ENCODE results near the gene NEURL4.

NEURL4 gene

GRCh38 chr17:7308625-7309433, 20.3 kb downstream of the NEURL4 start:
- in situ Hi-C loops (cut with MboI; ENCODE audit: low sequenced_read_pairs): no loop called here

- in situ Hi-C loops (cut with MboI; ENCODE audit: low sequenced_read_pairs): no loop called here
These were observed 21.2 kb downstream of the NEURL4 start for GRCh38 chr17:7307686-7308624.

GRCh38 chr17:7306911-7307685, 22.0 kb downstream of the NEURL4 start, which contains the start of gene EIF5A:
TSS of gene EIF5A (plus strand) at chr17:7307628. CDS start at chr17:7309636, 2,008 bp downstream.
- in situ Hi-C loops (cut with MboI; ENCODE audit: low sequenced_read_pairs): no loop called here

- in situ Hi-C loops (cut with MboI; ENCODE audit: low sequenced_read_pairs): no loop called here
These were observed 25.0 kb downstream of the NEURL4 start for GRCh38 chr17:7304179-7304578.

GRCh38 chr17:7296189-7296861, 32.8 kb downstream of the NEURL4 start:
- in situ Hi-C loops (cut with MboI; ENCODE audit: low sequenced_read_pairs): no loop called here

GRCh38 chr17:7295230-7296180, 33.6 kb downstream of the NEURL4 start:
- in situ Hi-C loops (cut with MboI; ENCODE audit: low sequenced_read_pairs): no loop called here

- in situ Hi-C loops (cut with MboI; ENCODE audit: low sequenced_read_pairs): no loop called here
These were observed 34.5 kb downstream of the NEURL4 start, which contains the start of gene YBX2 for GRCh38 chr17:7294614-7295153. TSS of gene YBX2 (minus strand) at chr17:7294639. CDS start at chr17:7294500, 139 bp downstream.

GRCh38 chr17:7293816-7294613, 35.1 kb downstream of the NEURL4 start:
- in situ Hi-C loops (cut with MboI; ENCODE audit: low sequenced_read_pairs): no loop called here

GRCh38 chr17:7293159-7293558, 36.0 kb downstream of the NEURL4 start:
- in situ Hi-C loops (cut with MboI; ENCODE audit: low sequenced_read_pairs): no loop called here

- in situ Hi-C loops (cut with MboI; ENCODE audit: low sequenced_read_pairs): no loop called here
These were observed 36.4 kb downstream of the NEURL4 start for GRCh38 chr17:7292729-7293128.

GRCh38 chr17:7292194-7292593, 36.9 kb downstream of the NEURL4 start:
- in situ Hi-C loops (cut with MboI; ENCODE audit: low sequenced_read_pairs): no loop called here

- in situ Hi-C loops (cut with MboI; ENCODE audit: low sequenced_read_pairs): no loop called here
These were observed 38.5 kb downstream of the NEURL4 start for GRCh38 chr17:7290685-7291084.

GRCh38 chr17:7290166-7290565, 39.0 kb downstream of the NEURL4 start:
- in situ Hi-C loops (cut with MboI; ENCODE audit: low sequenced_read_pairs): no loop called here

GRCh38 chr17:7289256-7290032, 39.7 kb downstream of the NEURL4 start:
- in situ Hi-C loops (cut with MboI; ENCODE audit: low sequenced_read_pairs): no loop called here

GRCh38 chr17:7285679-7286078, 43.5 kb downstream of the NEURL4 start:
- in situ Hi-C loops (cut with MboI; ENCODE audit: low sequenced_read_pairs): no loop called here

GRCh38 chr17:7284911-7285310, 44.2 kb downstream of the NEURL4 start:
- in situ Hi-C loops (cut with MboI; ENCODE audit: low sequenced_read_pairs): no loop called here

- in situ Hi-C loops (cut with MboI; ENCODE audit: low sequenced_read_pairs): no loop called here
These were observed 45.5 kb downstream of the NEURL4 start for GRCh38 chr17:7283471-7284216.
